C4-2B (cell line): Measurements from ENCODE around the gene IL12RB2.

Experiments used
- CTCF ChIP-seq: fragments of 450-650 bp; conservative IDR thresholded peaks from 2 replicates; pipeline ENCODE4 v1.5.1; 2017; ENCODE audit warnings: mild to moderate bottlenecking
- ZFX ChIP-seq: fragments of 450-650 bp; IDR thresholded peaks from 2 replicates; pipeline ENCODE4 v1.6.1; 2017

GRCh38 chr1:67298762-67299161, 8.9 kb upstream of the IL12RB2 start:
- TF ChIP-seq CTCF (peak; percentile 22), ZFX (no peak)
